HCT116 (cell line): ENCODE results near the gene IL17C.

Source experiments
- CEBPB ChIP-seq: IDR thresholded peaks from 2 replicates; pipeline ENCODE4 v1.6.1; 2012; ENCODE audit warnings: low read depth
- EZH2 ChIP-seq: fragments of 200-600 bp; sonication (generic); IDR thresholded peaks from 2 replicates; pipeline ENCODE4 v1.6.1; 2017; ENCODE audit warnings: antibody characterized with exemption, mixed run types
- POLR2A ChIP-seq: IDR thresholded peaks from 2 replicates; pipeline ENCODE4 v1.7.0; 2011; ENCODE audit warnings: borderline replicate concordance; ENCODE audit not compliant: insufficient read depth, insufficient read length; ENCODE audit errors: extremely low read depth
- POLR2AphosphoS5 ChIP-seq: IDR thresholded peaks from 2 replicates; pipeline ENCODE4 v1.6.1; 2011; ENCODE audit warnings: mild to moderate bottlenecking, low read depth, low read length, moderate library complexity
- TCF7L2 ChIP-seq: IDR thresholded peaks from 2 replicates; pipeline ENCODE4 v1.7.0; 2011; ENCODE audit warnings: borderline replicate concordance, inconsistent platforms; ENCODE audit not compliant: insufficient read depth, insufficient read length; ENCODE audit errors: extremely low read depth
- ZFX ChIP-seq: fragments of 450-650 bp; IDR thresholded peaks from 2 replicates; pipeline ENCODE4 v1.6.1; 2017
- ZNF274 ChIP-seq: fragments of 200-500 bp; sonication (Bioruptor generic); IDR thresholded peaks from 2 replicates; pipeline ENCODE4 v1.6.1; 2014; ENCODE audit warnings: mild to moderate bottlenecking, low read depth, low read length, inconsistent platforms
- TF ChIP-seq, protein P1 (sequence below), 3 experiments: fragments of 200-600 bp in 1 of 3; sonication (generic) in 1 of 3; IDR thresholded peaks in 2 of 3; conservative IDR thresholded peaks in 1 of 3; 2 replicates each; pipeline ENCODE4 v1.5.1; 2012 to 2017; ENCODE audit warnings: low read depth in 2 of 3, low read length in 2 of 3, antibody characterized with exemption in 1 of 3, borderline replicate concordance in 1 of 3, control low read depth in 1 of 3, mild to moderate bottlenecking in 1 of 3, mixed read lengths in 1 of 3, mixed run types in 1 of 3, moderate library complexity in 1 of 3; ENCODE audit not compliant: insufficient read depth in 1 of 3

DNA sequence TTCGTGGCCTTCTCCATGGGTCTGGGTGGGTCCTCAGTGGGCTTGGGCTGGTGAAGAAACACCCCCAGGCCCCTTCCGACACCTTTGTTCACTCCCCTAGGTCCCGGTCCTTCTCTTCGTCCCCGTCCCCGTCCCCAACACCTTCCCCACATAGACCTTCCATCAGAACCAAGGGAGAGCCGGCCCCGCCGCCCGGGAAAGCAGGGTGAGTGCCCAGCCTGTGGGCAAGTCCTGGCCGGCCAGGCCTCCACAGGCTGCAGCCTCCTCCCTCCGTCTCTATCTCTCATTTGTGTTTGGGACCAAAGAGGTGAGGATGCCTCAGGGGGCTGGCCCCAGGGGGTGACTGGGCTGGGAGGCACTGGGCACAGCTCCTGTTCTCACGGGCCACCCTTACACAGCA, 14.5 kb upstream of the IL17C start:
- TF ChIP-seq POLR2A (no peak), ZNF274 (no peak), TCF7L2 (no peak), POLR2AphosphoS5 (no peak), EZH2 (no peak), ZFX (no peak), CEBPB (no peak)
- TF ChIP-seq, protein P1, sequence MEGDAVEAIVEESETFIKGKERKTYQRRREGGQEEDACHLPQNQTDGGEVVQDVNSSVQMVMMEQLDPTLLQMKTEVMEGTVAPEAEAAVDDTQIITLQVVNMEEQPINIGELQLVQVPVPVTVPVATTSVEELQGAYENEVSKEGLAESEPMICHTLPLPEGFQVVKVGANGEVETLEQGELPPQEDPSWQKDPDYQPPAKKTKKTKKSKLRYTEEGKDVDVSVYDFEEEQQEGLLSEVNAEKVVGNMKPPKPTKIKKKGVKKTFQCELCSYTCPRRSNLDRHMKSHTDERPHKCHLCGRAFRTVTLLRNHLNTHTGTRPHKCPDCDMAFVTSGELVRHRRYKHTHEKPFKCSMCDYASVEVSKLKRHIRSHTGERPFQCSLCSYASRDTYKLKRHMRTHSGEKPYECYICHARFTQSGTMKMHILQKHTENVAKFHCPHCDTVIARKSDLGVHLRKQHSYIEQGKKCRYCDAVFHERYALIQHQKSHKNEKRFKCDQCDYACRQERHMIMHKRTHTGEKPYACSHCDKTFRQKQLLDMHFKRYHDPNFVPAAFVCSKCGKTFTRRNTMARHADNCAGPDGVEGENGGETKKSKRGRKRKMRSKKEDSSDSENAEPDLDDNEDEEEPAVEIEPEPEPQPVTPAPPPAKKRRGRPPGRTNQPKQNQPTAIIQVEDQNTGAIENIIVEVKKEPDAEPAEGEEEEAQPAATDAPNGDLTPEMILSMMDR (IDR thresholded peaks at IDR 0.05 in 2 of 3, conservative IDR thresholded peaks at IDR 0.05 in 1 of 3; ENCODE audit: borderline replicate concordance in 1 of 3, insufficient read depth in 1 of 3, low read depth in 2 of 3, low read length in 2 of 3), result no peak
